ENCODE data around the gene UBR7.
"Not testable (repeated sequence)": the region's sequence is repeated elsewhere in the genome, so short reads cannot be mapped to it uniquely, and the experiment has no call there.

Gene UBR7

GRCh38 chr14:93195316-93195999, 11.6 kb upstream of the UBR7 start:
- no peak for DNase-seq (ENCODE audit: low read depth, low spot score)

- DNase-seq (ENCODE audit: low read depth, low spot score): no peak
These were observed 8.0 kb upstream of the UBR7 start for GRCh38 chr14:93199031-93199430.

- DNase-seq (ENCODE audit: low read depth, low spot score): no peak
These were observed 6.5 kb upstream of the UBR7 start for GRCh38 chr14:93200553-93200952.

GRCh38 chr14:93201155-93201704, 5.8 kb upstream of the UBR7 start:
- DNase-seq (ENCODE audit: low read depth, low spot score): no peak

- no peak for DNase-seq (ENCODE audit: low read depth, low spot score)
These were observed 632 bp downstream of the UBR7 start for GRCh38 chr14:93207468-93208308.

GRCh38 chr14:93212432-93212831, 5.4 kb downstream of the UBR7 start:
- DNase-seq (ENCODE audit: low read depth, low spot score): no peak

- DNase-seq (ENCODE audit: low read depth, low spot score): no peak
These were observed 7.5 kb downstream of the UBR7 start for GRCh38 chr14:93214598-93214997.

- DNase-seq (ENCODE audit: low read depth, low spot score): peak; percentile 18
These were observed 12.2 kb downstream of the UBR7 start for GRCh38 chr14:93219103-93219726.

GRCh38 chr14:93220509-93220908, 13.5 kb downstream of the UBR7 start:
- DNase-seq (ENCODE audit: low read depth, low spot score): no peak

- DNase-seq (ENCODE audit: low read depth, low spot score): no peak
These were observed 16.5 kb downstream of the UBR7 start for GRCh38 chr14:93223565-93223964.

- DNase-seq (ENCODE audit: low read depth, low spot score): no peak
These were observed 21.5 kb downstream of the UBR7 start for GRCh38 chr14:93228550-93228949.

- DNase-seq (ENCODE audit: low read depth, low spot score): no peak
These were observed 23.5 kb downstream of the UBR7 start for GRCh38 chr14:93230539-93230938.

GRCh38 chr14:93231129-93231979, 24.3 kb downstream of the UBR7 start:
- no peak for DNase-seq (ENCODE audit: low read depth, low spot score)

- DNase-seq (ENCODE audit: low read depth, low spot score): no peak
These were observed 25.1 kb downstream of the UBR7 start for GRCh38 chr14:93232159-93232558.

GRCh38 chr14:93233078-93233477, 26.0 kb downstream of the UBR7 start:
- not testable (repeated sequence) for DNase-seq (ENCODE audit: low read depth, low spot score)

GRCh38 chr14:93234798-93235197, 27.7 kb downstream of the UBR7 start:
- DNase-seq (ENCODE audit: low read depth, low spot score): no peak

GRCh38 chr14:93239869-93240677, 33.0 kb downstream of the UBR7 start:
- no peak for DNase-seq (ENCODE audit: low read depth, low spot score)

GRCh38 chr14:93240678-93241000, 33.6 kb downstream of the UBR7 start:
- no peak for DNase-seq (ENCODE audit: low read depth, low spot score)

- DNase-seq (ENCODE audit: low read depth, low spot score): no peak
These were observed 38.8 kb downstream of the UBR7 start for GRCh38 chr14:93245764-93246420.

- DNase-seq (ENCODE audit: low read depth, low spot score): no peak
These were observed 39.5 kb downstream of the UBR7 start for GRCh38 chr14:93246534-93246933.
